ENCODE data around the gene SCN11A. TPM values are rescaled to one million over a fixed set of nuclear protein-coding genes. Genes with fewer than 3 reads are reported as not detected.

The SCN11A gene
- total and polyA plus RNA-seq, 2 of the 13 experiments (the other 11 are each of a cell fraction or from before 2014, with no cell fraction given) = 0.02 to 0.11 TPM

- TF ChIP-seq SMC3 (IDR thresholded peaks at IDR 0.05; ENCODE audit: low read length) (no peak), THAP7 (CRISPR knock-in tag; IDR thresholded peaks at IDR 0.05) (peak; percentile 88), IKZF5 (CRISPR knock-in tag; IDR thresholded peaks at IDR 0.05) (peak; percentile 83), AGO1 (IDR thresholded peaks at IDR 0.05; ENCODE audit: low read depth, low read length, poor library complexity, severe bottlenecking) (no peak), ZNF343 (CRISPR knock-in tag; IDR thresholded peaks at IDR 0.05) (peak; percentile 78), ZNF337 (CRISPR knock-in tag; IDR thresholded peaks at IDR 0.05; ENCODE audit: borderline replicate concordance, low read depth) (no peak), ZNF7 (CRISPR knock-in tag; IDR thresholded peaks at IDR 0.05) (no peak), MAZ (IDR thresholded peaks at IDR 0.05; ENCODE audit: borderline replicate concordance, low read depth, low read length) (peak; percentile 18; the same call in 1 of the 2 replicates), MAZ (CRISPR knock-in tag; IDR thresholded peaks at IDR 0.05; ENCODE audit: low read depth) (peak; percentile 65), ARNTL (CRISPR knock-in tag; IDR thresholded peaks at IDR 0.05) (peak; percentile 43; the same call in 1 of the 2 replicates), ZNF619 (CRISPR knock-in tag; IDR thresholded peaks at IDR 0.05) (no peak), NFATC3 (CRISPR knock-in tag; IDR thresholded peaks at IDR 0.05) (peak; percentile 85; the same call in 1 of the 2 replicates), RBM39 (IDR thresholded peaks at IDR 0.05; ENCODE audit: low read depth, low read length, poor library complexity, severe bottlenecking) (peak; percentile 91), TFDP1 (CRISPR knock-in tag; IDR thresholded peaks at IDR 0.05; ENCODE audit: borderline replicate concordance) (peak; percentile 90; the same call in 1 of the 2 replicates), SIN3A (IDR thresholded peaks at IDR 0.05; ENCODE audit: borderline replicate concordance, low read depth, low read length) (no peak; the same call in 1 of the 2 replicates), ZFP37 (CRISPR knock-in tag; IDR thresholded peaks at IDR 0.05; ENCODE audit: borderline replicate concordance) (peak; percentile 42; the same call in 1 of the 2 replicates), TEAD2 (CRISPR knock-in tag; IDR thresholded peaks at IDR 0.05) (no peak), SMARCC2 (IDR thresholded peaks at IDR 0.05) (no peak; the same call in 1 of the 2 replicates), ZNF44 (CRISPR knock-in tag; IDR thresholded peaks at IDR 0.05) (no peak; the same call in none of the 2 replicates), ZBTB3 (CRISPR knock-in tag; IDR thresholded peaks at IDR 0.05; ENCODE audit: borderline replicate concordance, low read depth) (no peak), CREM (IDR thresholded peaks at IDR 0.05) (peak; percentile 98), CREM (CRISPR knock-in tag; IDR thresholded peaks at IDR 0.05) (peak; percentile 88), RAD51 (IDR thresholded peaks at IDR 0.05; ENCODE audit: borderline replicate concordance) (no peak), RFX5 (IDR thresholded peaks at IDR 0.05; ENCODE audit: low read depth, low read length) (no peak), HOXD1 (CRISPR knock-in tag; IDR thresholded peaks at IDR 0.05) (no peak), CHCHD3 (CRISPR knock-in tag; IDR thresholded peaks at IDR 0.05) (no peak), ARHGAP35 (CRISPR knock-in tag; IDR thresholded peaks at IDR 0.05; ENCODE audit: borderline replicate concordance) (no peak), CENPT (CRISPR knock-in tag; IDR thresholded peaks at IDR 0.05; ENCODE audit: low read depth) (no peak), POLR2AphosphoS2 (IDR thresholded peaks at IDR 0.05; ENCODE audit: low read depth, low read length) (peak; percentile 72; the same call in 1 of the 2 replicates)
These were observed at the start of gene SCN11A, which contains the start of gene WDR48 (continued) for GRCh38 chr3:39051649-39052561.
